GM13976 (cell line): ENCODE measurements around the gene CRAT.

Experiments
- DNase-seq: peaks from one replicate; pipeline ENCODE4 v3.0.0; 2012; ENCODE audit warnings: low spot score
- in situ Hi-C: fragments of 300-500 bp; cut with MboI; formaldehyde crosslinking; loops from one replicate; pipeline ENCODE4 v1.12.0; 2022; ENCODE audit warnings: low sequenced_read_pairs, mixed read lengths, inconsistent platforms; ENCODE audit not compliant: unreplicated experiment
- TF ChIP-seq, protein P1 (sequence below): IDR thresholded peaks from 2 replicates; pipeline ENCODE4 v1.5.1; 2012; ENCODE audit warnings: borderline replicate concordance, mild to moderate bottlenecking; ENCODE audit not compliant: insufficient read depth; ENCODE audit errors: extremely low read depth, missing control alignments, control extremely low read depth

The CRAT gene

DNA sequence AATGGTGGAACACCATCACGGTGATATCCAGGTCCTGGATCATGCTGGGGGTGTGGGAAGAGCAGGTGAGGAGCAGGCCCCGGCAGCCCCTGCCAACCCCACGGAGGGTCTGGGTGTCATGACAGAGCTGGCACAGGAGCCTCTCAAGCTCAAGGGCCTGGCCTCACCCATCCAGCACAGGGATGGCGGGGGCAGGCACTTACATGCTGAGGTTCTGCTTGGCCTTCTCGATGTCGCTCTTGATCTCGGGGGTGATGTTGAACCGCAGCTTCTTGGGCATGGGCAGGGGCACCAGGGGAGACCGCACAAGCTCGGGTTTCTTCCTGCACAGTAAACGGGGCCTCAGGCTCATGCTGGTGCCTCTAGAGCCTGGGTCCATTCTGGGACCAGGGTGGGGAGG, 12.3 kb downstream of the CRAT start:
- in situ Hi-C loops: no loop called here
- TF ChIP-seq, protein P1, sequence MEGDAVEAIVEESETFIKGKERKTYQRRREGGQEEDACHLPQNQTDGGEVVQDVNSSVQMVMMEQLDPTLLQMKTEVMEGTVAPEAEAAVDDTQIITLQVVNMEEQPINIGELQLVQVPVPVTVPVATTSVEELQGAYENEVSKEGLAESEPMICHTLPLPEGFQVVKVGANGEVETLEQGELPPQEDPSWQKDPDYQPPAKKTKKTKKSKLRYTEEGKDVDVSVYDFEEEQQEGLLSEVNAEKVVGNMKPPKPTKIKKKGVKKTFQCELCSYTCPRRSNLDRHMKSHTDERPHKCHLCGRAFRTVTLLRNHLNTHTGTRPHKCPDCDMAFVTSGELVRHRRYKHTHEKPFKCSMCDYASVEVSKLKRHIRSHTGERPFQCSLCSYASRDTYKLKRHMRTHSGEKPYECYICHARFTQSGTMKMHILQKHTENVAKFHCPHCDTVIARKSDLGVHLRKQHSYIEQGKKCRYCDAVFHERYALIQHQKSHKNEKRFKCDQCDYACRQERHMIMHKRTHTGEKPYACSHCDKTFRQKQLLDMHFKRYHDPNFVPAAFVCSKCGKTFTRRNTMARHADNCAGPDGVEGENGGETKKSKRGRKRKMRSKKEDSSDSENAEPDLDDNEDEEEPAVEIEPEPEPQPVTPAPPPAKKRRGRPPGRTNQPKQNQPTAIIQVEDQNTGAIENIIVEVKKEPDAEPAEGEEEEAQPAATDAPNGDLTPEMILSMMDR: no peak
- DNase-seq: no peak

DNA sequence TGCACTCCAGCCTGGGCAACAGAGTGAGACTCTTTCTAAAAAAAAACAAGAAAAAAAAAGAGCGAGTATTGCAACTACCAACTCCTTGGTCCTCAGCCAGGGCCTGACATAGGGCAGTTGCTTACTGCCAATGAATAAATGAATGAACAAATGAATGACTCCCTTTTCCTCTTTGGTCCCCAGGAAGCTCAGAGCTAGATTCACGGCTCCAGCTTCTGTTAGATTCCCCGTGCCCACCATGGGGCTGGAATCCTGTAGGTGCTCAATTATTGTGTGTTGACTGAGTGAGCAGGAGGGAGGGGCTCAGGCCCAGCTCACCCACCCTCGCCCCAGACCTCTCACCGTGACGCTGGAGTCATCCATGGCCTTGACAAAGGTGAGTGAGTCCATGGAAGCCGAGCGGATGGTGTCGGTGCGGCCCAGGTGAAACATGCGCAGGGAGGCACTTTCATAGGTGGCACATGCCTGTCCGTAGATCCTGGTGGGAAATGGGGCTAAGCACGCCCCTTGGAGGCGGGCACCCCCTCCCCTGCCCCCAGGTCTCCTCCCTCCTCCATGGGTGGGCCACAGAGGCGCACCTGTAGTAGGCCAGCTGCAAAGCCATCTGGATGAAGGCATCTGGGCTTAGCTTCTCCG, 12.8 kb downstream of the CRAT start:
- TF ChIP-seq, protein P1: no peak
- in situ Hi-C loops: no loop called here
- DNase-seq: no peak

DNA sequence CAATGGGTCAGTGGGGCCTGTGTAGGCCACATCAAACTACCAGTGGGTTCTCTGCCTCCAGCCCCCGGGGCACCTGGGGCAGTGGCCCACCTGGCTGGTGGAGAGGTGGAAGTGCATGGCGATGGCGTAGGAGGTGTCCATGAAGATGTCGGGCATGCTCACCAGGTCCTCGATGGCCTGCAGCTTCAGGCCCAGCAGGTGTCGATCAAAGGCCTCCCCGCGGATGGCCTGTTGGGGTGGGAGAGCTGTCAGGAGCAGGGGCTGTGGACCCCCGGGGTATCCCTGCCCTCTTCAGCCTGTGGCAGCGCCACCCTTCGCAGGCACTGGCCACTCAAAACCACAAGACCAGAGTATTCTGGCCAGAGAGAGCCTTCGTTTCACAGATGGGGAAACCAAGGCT, 14.7 kb downstream of the CRAT start:
- DNase-seq: no peak
- in situ Hi-C loops: no loop called here
- TF ChIP-seq, protein P1: no peak

DNA sequence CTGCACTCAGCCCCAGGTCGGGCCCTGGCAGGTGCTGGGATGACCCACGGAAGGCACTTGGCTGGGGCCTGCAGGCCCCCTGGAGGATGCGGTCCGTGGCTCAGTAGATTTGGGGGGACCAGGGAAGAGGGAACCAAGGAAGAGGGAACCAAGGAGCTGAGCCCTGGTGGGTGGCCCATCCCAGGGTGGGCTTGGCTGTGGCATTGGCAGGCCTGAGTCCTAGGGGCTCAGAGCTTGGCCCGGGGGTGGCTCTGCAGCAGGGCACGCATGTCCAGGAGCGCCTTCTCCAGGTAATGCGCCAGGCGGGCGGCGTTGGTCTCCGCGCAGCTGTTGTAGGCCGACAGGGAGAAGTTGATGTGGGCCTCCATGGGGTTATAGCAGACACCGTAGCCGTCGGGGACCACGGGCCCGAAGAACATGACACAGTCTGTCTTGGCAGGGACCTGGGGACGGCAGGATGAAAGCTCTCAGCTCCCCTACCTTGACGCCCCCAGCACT, 15.4 kb downstream of the CRAT start:
- in situ Hi-C loops: no loop called here
- no peak for DNase-seq
- TF ChIP-seq, protein P1: no peak

DNA sequence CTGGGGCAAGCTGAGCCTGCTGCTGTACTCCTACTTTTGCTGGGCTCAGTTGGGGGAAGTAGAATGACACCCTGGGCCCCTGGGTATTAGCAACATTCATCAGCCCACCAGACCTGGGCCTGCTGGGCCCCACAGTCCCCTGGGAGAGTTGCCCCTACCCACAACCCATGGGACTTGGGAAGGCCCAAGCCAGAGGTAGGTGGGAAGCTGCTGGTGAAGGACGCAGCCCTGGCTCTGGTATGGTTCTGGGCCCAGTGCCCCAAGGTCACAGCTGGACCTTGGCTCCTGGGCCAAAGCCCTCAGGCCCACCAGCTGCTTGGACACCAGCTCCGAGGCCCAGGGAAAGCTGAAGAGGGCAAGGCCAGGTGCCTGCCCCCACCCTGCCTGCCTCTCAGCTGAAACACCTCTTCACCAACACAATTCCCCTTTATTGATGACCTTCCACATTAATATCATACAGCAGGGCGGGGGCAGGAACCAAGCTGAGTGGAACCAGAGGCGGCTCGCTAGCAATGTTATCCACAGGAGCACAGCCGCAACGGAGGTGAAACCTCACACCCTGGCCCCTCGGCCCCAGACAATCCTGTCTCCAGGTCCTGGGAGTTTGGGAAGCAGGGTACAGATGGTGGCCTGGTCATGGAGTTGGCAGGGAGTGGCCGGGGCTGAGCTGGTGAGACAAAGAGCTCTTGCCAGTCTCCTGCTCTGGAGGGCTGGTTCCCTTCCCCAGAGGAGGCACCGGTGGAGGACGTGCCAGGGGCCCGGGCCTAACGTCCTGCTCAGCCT, 16.0 kb downstream of the CRAT start:
- DNase-seq: no peak
- in situ Hi-C loops: no loop called here
- TF ChIP-seq, protein P1: no peak

DNA sequence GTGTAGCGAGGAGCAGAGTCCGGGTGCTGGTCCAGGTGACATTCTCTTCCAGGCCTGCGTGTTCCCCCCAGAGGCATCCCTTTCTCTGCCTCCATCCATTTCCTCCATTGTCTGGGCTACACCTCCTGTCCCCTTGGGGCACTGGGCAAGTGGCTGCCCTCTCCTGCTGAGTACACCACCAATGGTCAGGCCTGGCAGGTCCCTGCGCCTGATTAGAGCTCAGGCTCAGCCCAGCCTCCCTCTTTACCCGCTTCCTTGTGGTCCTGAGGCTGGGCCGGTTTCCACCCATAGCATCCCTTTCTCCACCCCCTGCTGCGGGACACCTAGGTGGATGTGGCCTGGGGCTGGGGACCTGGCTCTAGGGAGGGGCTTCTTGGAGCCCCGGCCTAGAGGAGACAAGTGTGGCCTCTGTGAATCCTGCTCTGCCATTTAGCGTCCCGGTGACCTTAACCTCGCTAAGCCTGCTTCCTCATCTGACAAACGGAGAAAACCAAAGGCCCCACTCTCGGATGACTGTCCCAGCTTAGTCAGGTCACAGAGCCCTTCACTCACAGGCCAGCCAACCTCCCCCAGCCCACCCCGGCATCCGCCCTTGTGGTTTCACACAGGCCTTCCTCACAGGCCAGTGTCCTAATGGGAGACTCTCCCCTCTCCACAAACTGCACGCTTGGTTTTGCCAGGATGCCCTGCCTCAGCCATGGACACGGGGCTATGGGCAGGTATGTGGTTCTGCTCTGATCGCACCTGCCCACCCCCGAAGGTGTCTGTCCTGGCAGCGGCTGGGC, 16.8 kb downstream of the CRAT start:
- in situ Hi-C loops: no loop called here
- TF ChIP-seq, protein P1: no peak

More for the DNA sequence above, 16.8 kb downstream of the CRAT start:
- DNase-seq: no peak
